Neural cell (in vitro differentiated cells): ENCODE results near the gene FAF1. TPM values are rescaled to one million over a fixed set of nuclear protein-coding genes. Genes with fewer than 3 reads are reported as not detected.

Source experiments
- H2AFZ ChIP-seq: fragments of 200-600, 300-800 bp; sonication (generic), shearing (Covaris generic); 2 replicates; pipeline ENCODE4 v1.6.0; 2014; ENCODE audit warnings: low read depth, mild to moderate bottlenecking, antibody characterized with exemption, low read length, moderate library complexity
- H3F3A ChIP-seq: fragments of 200-600 bp; shearing (Covaris generic); 2 replicates; pipeline ENCODE4 v1.6.1; 2016; ENCODE audit warnings: mild to moderate bottlenecking, moderate library complexity, mixed read lengths, antibody characterized with exemption, low read length; ENCODE audit not compliant: insufficient read depth, poor library complexity, severe bottlenecking
- H3K27ac ChIP-seq: fragments of 200-600, 300-800 bp; sonication (generic), shearing (Covaris generic); 2 replicates; pipeline ENCODE4 v1.5.1; 2014; ENCODE audit warnings: mild to moderate bottlenecking, low read length, moderate library complexity
- H3K27me3 ChIP-seq: fragments of 300-800, 200-600 bp; sonication (generic), shearing (Covaris generic); 2 replicates; pipeline ENCODE4 v1.6.0; 2014; ENCODE audit warnings: mild to moderate bottlenecking, low read depth, low read length, moderate library complexity; ENCODE audit not compliant: insufficient read depth
- H3K36me3 ChIP-seq: fragments of 300-800, 200-600 bp; sonication (generic), shearing (Covaris generic); 2 replicates; pipeline ENCODE4 v1.5.1; 2014; ENCODE audit warnings: mild to moderate bottlenecking, antibody characterized with exemption, low read length, moderate library complexity; ENCODE audit not compliant: insufficient read depth
- H3K4me2 ChIP-seq: fragments of 300-800, 200-600 bp; sonication (generic), shearing (Covaris generic); 2 replicates; pipeline ENCODE4 v1.6.0; 2014; ENCODE audit warnings: mild to moderate bottlenecking, low read length
- H3K4me3 ChIP-seq: fragments of 300-800, 200-600 bp; sonication (generic), shearing (Covaris generic); 2 replicates; pipeline ENCODE4 v1.5.1; 2014; ENCODE audit warnings: mild to moderate bottlenecking, low read length, moderate library complexity
- H3K79me2 ChIP-seq: fragments of 200-600 bp; shearing (Covaris generic); replicated peaks from 2 replicates; pipeline ENCODE4 v1.6.0; 2014; ENCODE audit warnings: mild to moderate bottlenecking, low read length, moderate library complexity; ENCODE audit not compliant: insufficient read depth
- H3K9ac ChIP-seq: fragments of 300-800, 200-600 bp; sonication (generic), shearing (Covaris generic); 2 replicates; pipeline ENCODE4 v1.6.1; 2016; ENCODE audit warnings: mild to moderate bottlenecking, low read length, mixed read lengths
- H3K9me2 ChIP-seq: fragments of 200-600 bp; shearing (Covaris generic); 2 replicates; pipeline ENCODE4 v1.6.1; 2016; ENCODE audit warnings: mild to moderate bottlenecking, low read length, mixed read lengths; ENCODE audit not compliant: insufficient read depth
- H3K9me3 ChIP-seq: fragments of 200-600, 300-800 bp; sonication (generic), shearing (Covaris generic); 2 replicates; pipeline ENCODE4 v1.6.1; 2016; ENCODE audit warnings: mild to moderate bottlenecking, mixed run types, low read length, moderate library complexity, mixed read lengths
- H4K20me1 ChIP-seq: fragments of 200-600 bp; shearing (Covaris generic); 2 replicates; pipeline ENCODE4 v1.6.1; 2016; ENCODE audit warnings: mild to moderate bottlenecking, mixed run types; ENCODE audit not compliant: insufficient read depth
- EP300 ChIP-seq: fragments of 450-650 bp; conservative IDR thresholded peaks from 2 replicates; pipeline ENCODE4 v1.6.1; 2014; ENCODE audit warnings: antibody characterized with exemption, mild to moderate bottlenecking, moderate library complexity; ENCODE audit not compliant: poor library complexity, severe bottlenecking
- EZH2 ChIP-seq: fragments of 200-600, 300-800 bp; shearing (Covaris generic), sonication (generic); IDR thresholded peaks from 2 replicates; pipeline ENCODE4 v1.6.1; 2014; ENCODE audit warnings: antibody characterized with exemption, low read length, borderline replicate concordance, mild to moderate bottlenecking; ENCODE audit not compliant: insufficient read depth, poor library complexity, severe bottlenecking
- MXI1 ChIP-seq: fragments of 450-650 bp; conservative IDR thresholded peaks from 2 replicates; pipeline ENCODE4 v1.6.1; 2014; ENCODE audit warnings: antibody characterized with exemption, mild to moderate bottlenecking; ENCODE audit not compliant: poor library complexity, severe bottlenecking
- POLR2AphosphoS5 ChIP-seq: IDR thresholded peaks from 2 replicates; pipeline ENCODE4 v1.6.1; 2012
- RAD21 ChIP-seq: fragments of 450-650 bp; conservative IDR thresholded peaks from 2 replicates; pipeline ENCODE4 v1.6.1; 2014; ENCODE audit warnings: antibody characterized with exemption, mild to moderate bottlenecking, moderate library complexity
- REST ChIP-seq: IDR thresholded peaks from 2 replicates; pipeline ENCODE4 v1.6.1; 2012; ENCODE audit warnings: borderline replicate concordance
- SMC3 ChIP-seq: fragments of 450-650 bp; conservative IDR thresholded peaks from 2 replicates; pipeline ENCODE4 v1.6.1; 2014; ENCODE audit warnings: antibody characterized with exemption, mild to moderate bottlenecking, moderate library complexity; ENCODE audit not compliant: poor library complexity
- TAF1 ChIP-seq: IDR thresholded peaks from 2 replicates; pipeline ENCODE4 v1.6.1; 2012; ENCODE audit warnings: low read depth
- polyA plus RNA-seq: library from polyadenylated mRNA; depleted of rRNA; stranded (reverse); fragments of >200 nt; gene quantifications from 2 replicates; pipeline ENCODE4 v1.2.3, GENCODE V29; 2014
- TF ChIP-seq, protein P1 (sequence below): fragments of 450-650 bp; IDR thresholded peaks from 2 replicates; pipeline ENCODE4 v1.5.1; 2014; ENCODE audit warnings: antibody characterized with exemption, mild to moderate bottlenecking, moderate library complexity; ENCODE audit not compliant: poor library complexity, severe bottlenecking

FAF1 gene
- polyA plus RNA-seq, 1 donor from 2014 or later: 52.1 TPM

- Histone ChIP-seq H3K79me2 (peaks cover 9% of the 10 kb centered on the region), H3K9ac (no peak overlapping the region), H2AFZ (no peak overlapping the region), H3K9me3 (peaks cover 7% of the 10 kb centered on the region), H3K36me3 (no peaks in the 10 kb centered on the region), H4K20me1 (no peaks in the 10 kb centered on the region), H3K4me2 (no peak overlapping the region), H3K9me2 (no peaks in the 10 kb centered on the region), H3K27me3 (no peaks in the 10 kb centered on the region), H3K27ac (no peak overlapping the region), H3F3A (no peaks in the 10 kb centered on the region), H3K4me3 (no peak overlapping the region)
- no peak for TF ChIP-seq REST
- no peak for TF ChIP-seq MXI1
- no peak for TF ChIP-seq EZH2
- TF ChIP-seq TAF1: no peak
- TF ChIP-seq SMC3: no peak
- TF ChIP-seq, protein P1, sequence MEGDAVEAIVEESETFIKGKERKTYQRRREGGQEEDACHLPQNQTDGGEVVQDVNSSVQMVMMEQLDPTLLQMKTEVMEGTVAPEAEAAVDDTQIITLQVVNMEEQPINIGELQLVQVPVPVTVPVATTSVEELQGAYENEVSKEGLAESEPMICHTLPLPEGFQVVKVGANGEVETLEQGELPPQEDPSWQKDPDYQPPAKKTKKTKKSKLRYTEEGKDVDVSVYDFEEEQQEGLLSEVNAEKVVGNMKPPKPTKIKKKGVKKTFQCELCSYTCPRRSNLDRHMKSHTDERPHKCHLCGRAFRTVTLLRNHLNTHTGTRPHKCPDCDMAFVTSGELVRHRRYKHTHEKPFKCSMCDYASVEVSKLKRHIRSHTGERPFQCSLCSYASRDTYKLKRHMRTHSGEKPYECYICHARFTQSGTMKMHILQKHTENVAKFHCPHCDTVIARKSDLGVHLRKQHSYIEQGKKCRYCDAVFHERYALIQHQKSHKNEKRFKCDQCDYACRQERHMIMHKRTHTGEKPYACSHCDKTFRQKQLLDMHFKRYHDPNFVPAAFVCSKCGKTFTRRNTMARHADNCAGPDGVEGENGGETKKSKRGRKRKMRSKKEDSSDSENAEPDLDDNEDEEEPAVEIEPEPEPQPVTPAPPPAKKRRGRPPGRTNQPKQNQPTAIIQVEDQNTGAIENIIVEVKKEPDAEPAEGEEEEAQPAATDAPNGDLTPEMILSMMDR: no peak
- TF ChIP-seq RAD21: no peak
- no peak for TF ChIP-seq EP300
- TF ChIP-seq POLR2AphosphoS5: no peak
Observed at GRCh38 chr1:50860256-50860655, 99.8 kb downstream of the FAF1 start.

GRCh38 chr1:50859657-50860056 lies 100.4 kb downstream of the FAF1 start:
- TF ChIP-seq POLR2AphosphoS5: no peak
- no peak for TF ChIP-seq TAF1
- TF ChIP-seq EZH2: no peak
- no peak for TF ChIP-seq MXI1
- TF ChIP-seq RAD21: no peak
- TF ChIP-seq EP300: no peak
- no peak for TF ChIP-seq SMC3
- TF ChIP-seq, protein P1: no peak
- no peak for TF ChIP-seq REST
- Histone ChIP-seq H4K20me1 (no peaks in the 10 kb centered on the region), H2AFZ (no peak overlapping the region), H3K36me3 (no peaks in the 10 kb centered on the region), H3K9ac (no peak overlapping the region), H3K79me2 (peaks cover 9% of the 10 kb centered on the region), H3F3A (no peaks in the 10 kb centered on the region), H3K4me2 (no peak overlapping the region), H3K9me2 (no peaks in the 10 kb centered on the region), H3K4me3 (no peak overlapping the region), H3K27me3 (no peaks in the 10 kb centered on the region), H3K27ac (no peak overlapping the region), H3K9me3 (peaks cover 7% of the 10 kb centered on the region)
